Activated naive CD4-positive, alpha-beta T cell treated with anti-CD3 and anti-CD28 coated beads for 36 hours (primary cell): Measurements from ENCODE around the gene RIMBP2. TPM values are rescaled to one million over a fixed set of nuclear protein-coding genes. Genes with fewer than 3 reads are reported as not detected.

ENCODE experiments used
- CTCF ChIA-PET: fragments of 350-600 bp; sonication (Branson Sonifier 250); formaldehyde crosslinking; loops from one replicate; lab custom pipeline; 2021; ENCODE audit warnings: antibody characterized with exemption; lab: Charles Lee
- DNase-seq: peaks from one replicate; pipeline ENCODE4 v3.0.0-alpha.2; 2020
- H3K27ac Mint-ChIP-seq: one replicate; pipeline ENCODE4 v1.8.0; 2021; ENCODE audit warnings: mild to moderate bottlenecking, mixed read lengths
- H3K27me3 Mint-ChIP-seq: one replicate; pipeline ENCODE4 v1.8.0; 2021; ENCODE audit warnings: low read depth, mixed read lengths
- H3K36me3 Mint-ChIP-seq: one replicate; pipeline ENCODE4 v1.8.0; 2021; ENCODE audit warnings: low read depth, mixed read lengths
- H3K4me1 Mint-ChIP-seq: one replicate; pipeline ENCODE4 v1.8.0; 2021; ENCODE audit warnings: low read depth, mixed read lengths
- H3K4me3 Mint-ChIP-seq: one replicate; pipeline ENCODE4 v1.8.0; 2021; ENCODE audit warnings: mild to moderate bottlenecking, moderate library complexity, mixed read lengths
- H3K9me3 Mint-ChIP-seq: one replicate; pipeline ENCODE4 v1.8.0; 2021; ENCODE audit warnings: mixed read lengths
- intact Hi-C: fragments of 100-400 bp; cut with micrococcal nuclease; formaldehyde crosslinking; loops from one replicate; pipeline ENCODE4 v1.15.1; 2023
- total RNA-seq, 2 experiments: library from RNA; stranded (reverse); gene quantifications; one replicate each; pipeline ENCODE4 v1.2.3, GENCODE V29; 2021

Gene RIMBP2
- total RNA-seq, 2 experiments from 2014 or later: not detected

DNA sequence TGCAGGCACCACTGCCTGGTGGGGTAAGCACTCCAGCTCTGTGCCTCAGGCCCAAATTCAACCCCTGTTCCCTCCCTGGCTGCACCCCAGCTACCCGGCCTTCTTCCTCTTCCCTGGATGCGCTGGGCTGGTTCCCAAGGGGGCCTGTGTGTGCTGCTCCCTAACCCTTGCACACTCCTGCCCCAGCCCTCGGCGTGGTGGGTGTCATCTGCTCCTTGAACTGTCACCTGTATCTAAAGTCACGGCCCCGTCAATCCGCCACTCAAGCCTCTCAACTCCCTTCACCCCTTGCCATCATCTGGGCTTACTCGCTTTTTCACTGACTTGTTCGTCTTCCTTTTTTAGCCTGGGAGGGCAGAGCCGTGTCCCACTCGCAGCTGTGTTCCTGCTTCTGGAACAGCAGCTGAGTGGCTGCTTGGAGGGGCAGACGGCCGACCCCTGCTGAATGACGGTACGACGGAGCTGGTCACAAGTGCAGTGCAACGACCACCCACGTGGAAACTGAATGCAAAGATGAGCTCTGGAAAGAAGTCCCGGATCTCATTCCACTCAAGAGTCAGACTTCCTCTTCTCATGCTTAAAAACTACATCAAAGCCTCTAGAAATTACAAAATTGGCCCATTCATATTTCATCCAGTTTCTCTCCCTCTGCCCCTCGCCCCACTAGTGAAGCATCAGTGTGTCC lies 239.5 kb downstream of the RIMBP2 start:
- Mint-ChIP-seq H3K9me3 (no peaks in the 10 kb centered on the region), H3K4me3 (no peak overlapping the region), H3K27ac (no peak overlapping the region), H3K27me3 (no peaks in the 10 kb centered on the region), H3K4me1 (no peaks in the 10 kb centered on the region), H3K36me3 (no peaks in the 10 kb centered on the region)
- CTCF ChIA-PET: no interaction called here
- intact Hi-C loops: no loop called here
- DNase-seq: no peak

DNA sequence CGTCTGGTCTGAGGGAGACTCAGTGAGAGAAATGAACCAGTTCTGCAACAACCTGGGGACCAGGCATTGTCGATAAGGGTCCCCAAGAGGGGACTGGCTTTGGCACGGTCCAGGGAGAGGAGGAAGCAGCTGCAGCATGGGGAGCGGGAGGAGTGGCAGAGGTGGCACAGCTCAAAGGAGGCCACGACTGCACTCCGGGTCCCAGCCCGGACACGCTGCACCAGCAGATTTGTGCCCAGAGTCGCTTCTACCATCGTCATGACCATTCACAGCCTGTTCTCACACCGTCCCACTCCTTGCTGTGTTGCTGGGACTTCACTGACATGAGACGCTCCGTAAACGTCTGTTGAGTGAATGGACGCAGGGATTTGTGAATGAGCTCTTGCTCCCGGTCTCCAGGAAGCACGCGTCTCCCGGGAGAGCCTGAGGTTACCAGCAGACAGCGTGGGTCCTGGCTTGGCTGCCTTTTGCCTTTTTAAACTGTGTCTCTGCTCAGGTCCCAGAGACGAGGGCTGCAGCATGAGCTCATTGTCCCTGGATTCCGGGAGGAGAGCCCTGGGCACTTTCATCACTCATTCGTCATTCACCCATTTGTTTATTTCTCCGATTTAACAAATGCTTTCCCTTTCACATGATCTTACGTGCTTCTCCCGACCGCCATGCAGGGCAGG lies 241.4 kb downstream of the RIMBP2 start:
- Mint-ChIP-seq H3K4me1 (no peaks in the 10 kb centered on the region), H3K36me3 (no peaks in the 10 kb centered on the region), H3K27ac (no peak overlapping the region), H3K4me3 (no peak overlapping the region), H3K9me3 (no peaks in the 10 kb centered on the region), H3K27me3 (no peaks in the 10 kb centered on the region)
- DNase-seq: no peak
- intact Hi-C loops: no loop called here
- CTCF ChIA-PET: no interaction called here

DNA sequence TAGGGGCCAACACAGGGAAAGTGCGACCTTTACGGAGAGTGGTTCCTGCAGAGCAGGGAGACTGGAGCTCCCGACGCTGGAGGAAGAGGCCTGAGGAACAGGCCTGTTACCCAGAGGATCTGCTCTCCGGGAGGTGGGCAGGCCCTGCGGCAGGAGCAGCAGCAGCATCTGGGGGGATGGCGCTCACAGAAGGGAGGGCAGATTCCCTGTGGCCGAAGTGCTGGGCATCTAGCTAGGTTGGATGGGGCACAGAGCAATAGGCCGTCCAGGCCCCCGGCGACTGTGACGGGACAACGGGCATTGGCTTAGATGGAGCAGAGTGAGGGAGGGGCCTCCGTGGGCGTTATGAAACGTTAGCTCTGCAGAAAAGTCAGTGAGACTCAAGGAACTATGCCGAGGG lies 242.8 kb downstream of the RIMBP2 start:
- Mint-ChIP-seq H3K27ac (no peak overlapping the region), H3K4me1 (no peaks in the 10 kb centered on the region), H3K4me3 (no peak overlapping the region), H3K27me3 (no peaks in the 10 kb centered on the region), H3K9me3 (no peaks in the 10 kb centered on the region), H3K36me3 (no peaks in the 10 kb centered on the region)
- intact Hi-C loops: no loop called here
- DNase-seq: no peak
- CTCF ChIA-PET: interaction anchor here (1.2 kb wide), 1 partner anchor 19 kb away, joined by 3 read pairs; no protein-coding TSS in a partner anchor

- Mint-ChIP-seq H3K36me3 (no peaks in the 10 kb centered on the region), H3K4me1 (no peaks in the 10 kb centered on the region), H3K27me3 (peaks cover 4% of the 10 kb centered on the region), H3K4me3 (no peak overlapping the region), H3K27ac (no peak overlapping the region), H3K9me3 (peaks cover 11% of the 10 kb centered on the region)
- CTCF ChIA-PET: no interaction called here
- DNase-seq: no peak
- intact Hi-C loops: no loop called here
Observed at GRCh38 chr12:130470969-130471368, 245.1 kb downstream of the RIMBP2 start.

DNA sequence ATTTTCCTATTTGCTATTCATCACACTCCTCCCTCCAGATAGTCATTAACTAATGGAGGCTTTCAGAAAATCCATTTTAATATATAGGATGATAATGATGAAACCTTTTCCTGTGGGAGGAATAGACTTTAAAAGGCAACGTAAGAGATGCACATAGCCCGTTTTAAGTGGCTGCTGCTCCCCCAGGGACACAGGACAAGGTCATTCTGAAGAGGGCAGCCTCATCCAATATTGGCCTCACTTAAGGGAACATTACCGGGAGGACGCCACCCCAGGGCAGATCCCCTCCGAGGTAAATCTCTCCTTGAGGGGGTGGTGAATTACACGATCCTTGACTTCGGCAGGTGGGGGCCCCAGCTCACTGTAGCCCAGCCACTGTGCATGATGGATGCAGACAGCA lies 246.5 kb downstream of the RIMBP2 start:
- intact Hi-C loops: no loop called here
- H3K4me3 Mint-ChIP-seq: no peak overlapping the region
- no peaks in the 10 kb centered on the region for H3K4me1 Mint-ChIP-seq
- CTCF ChIA-PET: no interaction called here
- H3K27me3 Mint-ChIP-seq: peaks cover 6% of the 10 kb centered on the region
- no peak overlapping the region for H3K27ac Mint-ChIP-seq
- peaks cover 11% of the 10 kb centered on the region for H3K9me3 Mint-ChIP-seq
- no peaks in the 10 kb centered on the region for H3K36me3 Mint-ChIP-seq
- DNase-seq: no peak

DNA sequence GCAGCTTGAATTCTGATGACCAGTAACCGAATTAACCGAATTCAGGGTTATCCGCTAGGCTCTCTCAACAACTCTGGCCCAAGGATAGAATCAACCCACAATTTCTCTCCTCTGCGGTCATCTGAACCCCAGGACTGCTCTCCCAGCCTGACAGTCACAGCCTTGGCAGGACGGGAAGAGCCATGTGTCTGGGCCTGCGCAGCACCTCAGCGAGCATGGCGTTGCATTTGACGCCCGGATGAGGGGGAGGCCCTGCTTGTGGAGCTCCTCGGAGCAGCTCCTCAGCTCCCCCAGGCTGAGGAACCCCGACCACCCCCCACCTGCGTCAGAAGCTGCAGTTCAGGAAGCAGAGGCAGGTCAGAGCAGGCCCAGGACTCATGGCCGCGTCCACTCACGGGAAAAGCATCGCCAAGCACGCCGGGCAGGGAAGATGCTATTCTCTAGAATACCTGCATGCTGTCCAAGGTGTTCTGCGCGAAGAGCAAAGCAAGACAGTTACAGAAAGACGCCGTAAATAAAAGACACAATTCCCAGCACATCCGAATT lies 247.3 kb downstream of the RIMBP2 start:
- Mint-ChIP-seq H3K36me3 (no peaks in the 10 kb centered on the region), H3K9me3 (peaks cover 11% of the 10 kb centered on the region), H3K27me3 (peaks cover 6% of the 10 kb centered on the region), H3K4me3 (no peak overlapping the region), H3K4me1 (no peaks in the 10 kb centered on the region), H3K27ac (no peak overlapping the region)
- intact Hi-C loops: no loop called here
- DNase-seq: no peak
- CTCF ChIA-PET: no interaction called here

- Mint-ChIP-seq H3K36me3 (no peaks in the 10 kb centered on the region), H3K27ac (no peak overlapping the region), H3K27me3 (peaks cover 6% of the 10 kb centered on the region), H3K9me3 (peaks cover 11% of the 10 kb centered on the region), H3K4me1 (no peaks in the 10 kb centered on the region), H3K4me3 (no peak overlapping the region)
- CTCF ChIA-PET: no interaction called here
- intact Hi-C loops: no loop called here
- no peak for DNase-seq
Observed at GRCh38 chr12:130468186-130468585, 247.9 kb downstream of the RIMBP2 start.

GRCh38 chr12:130465626-130466025 lies 250.5 kb downstream of the RIMBP2 start:
- H3K27me3 Mint-ChIP-seq: peaks cover 6% of the 10 kb centered on the region
- H3K9me3 Mint-ChIP-seq: peaks cover 11% of the 10 kb centered on the region
- CTCF ChIA-PET: no interaction called here
- H3K36me3 Mint-ChIP-seq: no peaks in the 10 kb centered on the region
- intact Hi-C loops: no loop called here
- no peak overlapping the region for H3K4me3 Mint-ChIP-seq
- no peaks in the 10 kb centered on the region for H3K4me1 Mint-ChIP-seq
- no peak for DNase-seq
- H3K27ac Mint-ChIP-seq: no peak overlapping the region

DNA sequence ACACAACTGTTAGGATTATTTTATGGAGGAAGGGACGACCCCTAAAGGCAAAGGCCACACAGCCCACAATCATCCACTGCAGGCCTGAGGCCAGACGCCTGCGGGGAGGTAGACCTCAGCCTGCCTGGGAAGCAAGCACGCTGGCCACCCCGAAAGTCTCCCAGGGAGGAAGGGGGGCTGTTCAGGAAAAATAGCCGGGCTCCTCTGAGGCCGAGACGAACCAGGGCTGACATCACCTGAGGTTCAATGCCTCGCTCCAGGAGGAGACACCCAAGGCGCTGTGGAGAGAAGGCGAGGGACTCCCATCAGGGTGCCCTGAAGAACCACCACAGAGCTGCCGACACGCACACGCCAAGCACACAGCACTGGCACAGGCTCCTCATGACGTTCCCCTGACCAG lies 251.1 kb downstream of the RIMBP2 start:
- intact Hi-C loops: no loop called here
- Mint-ChIP-seq H3K27me3 (peaks cover 6% of the 10 kb centered on the region), H3K36me3 (no peaks in the 10 kb centered on the region), H3K27ac (no peak overlapping the region), H3K4me1 (no peaks in the 10 kb centered on the region), H3K4me3 (no peak overlapping the region), H3K9me3 (peaks cover 11% of the 10 kb centered on the region)
- CTCF ChIA-PET: no interaction called here
- no peak for DNase-seq

GRCh38 chr12:130463818-130464670 lies 252.1 kb downstream of the RIMBP2 start:
- CTCF ChIA-PET: no interaction called here
- no peaks in the 10 kb centered on the region for H3K4me1 Mint-ChIP-seq
- H3K27ac Mint-ChIP-seq: no peak overlapping the region
- no peaks in the 10 kb centered on the region for H3K36me3 Mint-ChIP-seq
- intact Hi-C loops: no loop called here
- no peak for DNase-seq
- H3K4me3 Mint-ChIP-seq: no peak overlapping the region
- peaks cover 11% of the 10 kb centered on the region for H3K9me3 Mint-ChIP-seq
- H3K27me3 Mint-ChIP-seq: peaks cover 6% of the 10 kb centered on the region

DNA sequence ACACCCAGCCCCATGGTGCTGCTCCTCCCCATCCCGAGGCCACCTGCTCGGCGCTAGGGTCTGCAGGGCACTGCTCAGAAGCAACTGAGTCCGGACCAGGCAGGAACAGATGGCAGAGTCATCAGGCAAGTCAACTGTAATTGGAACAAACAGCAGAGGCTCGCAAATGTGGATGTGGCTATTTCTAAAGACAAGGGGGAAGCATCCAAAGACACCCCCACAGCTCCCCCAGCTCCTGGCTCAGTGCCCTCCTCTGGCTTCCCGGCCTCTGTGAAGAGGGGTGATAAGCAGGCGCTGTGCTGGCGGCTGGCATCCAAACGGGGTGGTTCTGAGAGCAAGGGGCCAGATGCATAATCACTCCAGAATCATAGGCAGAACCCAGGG lies 252.8 kb downstream of the RIMBP2 start:
- Mint-ChIP-seq H3K36me3 (no peaks in the 10 kb centered on the region), H3K9me3 (peaks cover 11% of the 10 kb centered on the region), H3K4me3 (no peak overlapping the region), H3K27ac (no peak overlapping the region), H3K4me1 (no peaks in the 10 kb centered on the region), H3K27me3 (peaks cover 6% of the 10 kb centered on the region)
- intact Hi-C loops: no loop called here
- CTCF ChIA-PET: no interaction called here
- DNase-seq: no peak

GRCh38 chr12:130462558-130463274 lies 253.4 kb downstream of the RIMBP2 start:
- H3K9me3 Mint-ChIP-seq: peaks cover 9% of the 10 kb centered on the region
- H3K36me3 Mint-ChIP-seq: no peaks in the 10 kb centered on the region
- no peak overlapping the region for H3K4me3 Mint-ChIP-seq
- no peak overlapping the region for H3K27ac Mint-ChIP-seq
- H3K4me1 Mint-ChIP-seq: no peaks in the 10 kb centered on the region
- H3K27me3 Mint-ChIP-seq: peaks cover 6% of the 10 kb centered on the region
- CTCF ChIA-PET: no interaction called here
- intact Hi-C loops: no loop called here
- no peak for DNase-seq
